Ovary (tissue), 3 donors: Measurements from ENCODE around the gene TPX2.

Experiments used
- EP300 ChIP-seq: sonication (generic); formaldehyde crosslinking; IDR thresholded peaks from one replicate; pipeline ENCODE4 v1.6.1; 2017; ENCODE audit warnings: antibody characterized with exemption
- TF ChIP-seq, protein P1 (sequence below), 3 donors: fragments of 450-650 bp in 2 of 3; fragments of 200-600 bp in 1 of 3; IDR thresholded peaks; one replicate each; pipeline versions ENCODE4 v1.5.1 to v1.8.0; 2016 to 2022; ENCODE audit warnings: antibody characterized with exemption in 3 of 3, mild to moderate bottlenecking in 1 of 3
- donor health status: DM: no; HTN: no; CAD: no.

DNA sequence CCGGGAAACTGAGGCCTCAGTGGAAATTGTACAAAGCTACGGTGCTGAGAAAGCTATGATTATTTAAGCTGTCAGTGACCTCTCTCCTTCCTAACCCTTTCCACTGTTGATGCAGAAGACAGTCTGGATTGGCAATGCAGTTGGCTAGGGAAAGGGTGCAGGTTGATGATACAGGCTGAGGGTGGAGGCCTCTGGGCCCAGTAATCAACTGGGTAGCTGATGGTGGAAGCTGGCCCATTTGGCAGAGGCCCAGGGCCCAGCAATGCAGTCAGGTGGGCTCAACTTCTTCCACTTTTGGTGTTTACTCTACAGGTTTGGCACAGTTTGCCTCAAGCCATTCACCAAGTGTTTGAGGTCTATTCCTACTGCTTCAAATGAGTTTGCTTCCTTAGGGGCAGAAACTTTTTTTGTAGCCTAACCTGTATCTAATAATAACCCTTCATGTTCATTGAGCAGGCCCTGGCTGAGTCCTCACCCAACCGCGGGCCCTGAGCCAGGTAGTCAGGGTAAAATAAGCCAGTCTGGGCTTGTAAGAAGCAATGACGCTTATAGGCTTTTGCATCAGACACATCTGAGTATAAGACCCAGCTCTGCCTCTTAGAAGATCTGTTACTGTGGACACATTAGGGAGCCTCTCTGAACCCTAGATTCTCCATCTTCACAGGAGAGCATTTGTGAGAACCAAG lies 28.5 kb upstream of the TPX2 start:
- TF ChIP-seq, protein P1, sequence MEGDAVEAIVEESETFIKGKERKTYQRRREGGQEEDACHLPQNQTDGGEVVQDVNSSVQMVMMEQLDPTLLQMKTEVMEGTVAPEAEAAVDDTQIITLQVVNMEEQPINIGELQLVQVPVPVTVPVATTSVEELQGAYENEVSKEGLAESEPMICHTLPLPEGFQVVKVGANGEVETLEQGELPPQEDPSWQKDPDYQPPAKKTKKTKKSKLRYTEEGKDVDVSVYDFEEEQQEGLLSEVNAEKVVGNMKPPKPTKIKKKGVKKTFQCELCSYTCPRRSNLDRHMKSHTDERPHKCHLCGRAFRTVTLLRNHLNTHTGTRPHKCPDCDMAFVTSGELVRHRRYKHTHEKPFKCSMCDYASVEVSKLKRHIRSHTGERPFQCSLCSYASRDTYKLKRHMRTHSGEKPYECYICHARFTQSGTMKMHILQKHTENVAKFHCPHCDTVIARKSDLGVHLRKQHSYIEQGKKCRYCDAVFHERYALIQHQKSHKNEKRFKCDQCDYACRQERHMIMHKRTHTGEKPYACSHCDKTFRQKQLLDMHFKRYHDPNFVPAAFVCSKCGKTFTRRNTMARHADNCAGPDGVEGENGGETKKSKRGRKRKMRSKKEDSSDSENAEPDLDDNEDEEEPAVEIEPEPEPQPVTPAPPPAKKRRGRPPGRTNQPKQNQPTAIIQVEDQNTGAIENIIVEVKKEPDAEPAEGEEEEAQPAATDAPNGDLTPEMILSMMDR (IDR thresholded peaks at IDR 0.05) = no peak
- no peak for TF ChIP-seq EP300
